Pancreas (tissue), 10 donors: ENCODE data around the gene NLRX1. TPM values are rescaled to one million over a fixed set of nuclear protein-coding genes. Genes with fewer than 3 reads are reported as not detected.

Experiments used
- ATAC-seq, 4 donors: fragments of 200-7000 bp; cut with Tn5 transposase; one replicate each; pipeline versions ENCODE4 v1.8.0 to v1.9.1; 2020; ENCODE audit warnings: mild to moderate bottlenecking in 4 of 4, moderate library complexity in 4 of 4
- DNase-seq, 6 donors: peaks; one replicate each; pipeline ENCODE4 v3.0.0-alpha.2; 2020
- FAIRE-seq: peaks from 2 replicates; lab custom pipeline; 2012; peaks lifted over from hg19 to GRCh38; lab: Jason Lieb, UNC
- H3K27ac ChIP-seq, 4 donors: fragments of 200-600 bp; sonication (generic); 1 replicate in 3 of 4; 2 replicates in 1 of 4; pipeline versions ENCODE4 v1.5.0 to v1.8.0; 2020
- H3K27me3 ChIP-seq, 4 donors: fragments of 200-600 bp; one replicate each; pipeline ENCODE4 v1.8.0; 2021
- H3K36me3 ChIP-seq, 3 donors: fragments of 200-600 bp; sonication (generic) in 1 of 3; one replicate each; pipeline versions ENCODE4 v1.5.0 to v1.8.0; 2020 to 2021
- H3K4me1 ChIP-seq, 3 donors: fragments of 200-600 bp; one replicate each; pipeline ENCODE4 v1.8.0; 2021
- H3K4me3 ChIP-seq, 4 donors: fragments of 200-600 bp; sonication (generic) in 2 of 4; one replicate each; pipeline versions ENCODE4 v1.5.0 to v1.8.0; 2020 to 2021
- H3K9me3 ChIP-seq, 4 donors: fragments of 200-600 bp; one replicate each; pipeline ENCODE4 v1.8.0; 2021
- CTCF ChIP-seq, 4 donors: fragments of 200-600 bp; sonication (generic) in 3 of 4; IDR thresholded peaks; one replicate each; pipeline versions ENCODE4 v1.5.0 to v1.8.0; 2021; ENCODE audit warnings: antibody characterized with exemption in 4 of 4
- WGBS, 2 donors: extraction: QIAGEN DNeasy Blood & Tissue Kit; methylation state at CpG; one replicate each; pipeline ENCODE4 v1.1.7; 2013; 5-methylcytosine and 5-hydroxymethylcytosine counted together
- intact Hi-C, 3 donors: fragments of 100-400 bp; cut with DNase I; formaldehyde crosslinking; loops; one replicate each; pipeline versions ENCODE4 v1.11.1 to v1.14.2; 2022
- polyA plus RNA-seq, 2 donors: library from polyadenylated mRNA; stranded (reverse); fragments of 200-250 nt; gene quantifications; one replicate each; pipeline ENCODE4 v1.2.3, GENCODE V29; 2013
- total RNA-seq, 6 donors: library from RNA; stranded (reverse); fragmentation: NEBNext Ultra II Directional in 4 of 6; extraction: Animal tissue kit (Norgen Biotek cat#: 25700) in 4 of 6; gene quantifications; one replicate each; pipeline versions ENCODE4 v1.2.1 to v1.2.4, GENCODE V29; 2021 to 2023
- donor health status: healthy with polysubstance abuse.
- donor health status: DM: no; HTN: no; CAD: no; lungs with moderate emphysema.
- donor health status: DM: no; HTN: no; CAD: no.
- donor health status: control.
- donor health status: control.
- donor health status: Bipolar disorder and iron deficiency.
- donor health status: DM: yes; HTN: yes; CAD: no.
- donor health status: DM: no; HTN: no; CAD: no.
- donor health status: DM: no; HTN: no; CAD: no.
- donor health status: DM: yes; HTN: yes; CAD: no.

NLRX1 gene
- total and polyA plus RNA-seq, 8 donors: 6.5 to 12.6 (median 7.5) TPM

- ATAC-seq (no peak), FAIRE-seq (no peak), DNase-seq (no peak)
- no peaks in the 10 kb centered on the region for H3K27me3 ChIP-seq
- no peaks in the 10 kb centered on the region for H3K4me1 ChIP-seq
- H3K36me3 ChIP-seq: no peaks in the 10 kb centered on the region
- 71 to 83% methylated on average over 21 of the region's 21 CpGs for WGBS, 2 donors
- intact Hi-C loops: no loop called here
- no peak overlapping the region for H3K4me3 ChIP-seq
- H3K9me3 ChIP-seq: no peaks in the 10 kb centered on the region
- TF ChIP-seq CTCF (IDR thresholded peaks at IDR 0.05): no peak
- no peak overlapping the region for H3K27ac ChIP-seq
These were observed 18.8 kb downstream of the NLRX1 start for GRCh38 chr11:119187123-119187892.

GRCh38 chr11:119188067-119188466, 19.5 kb downstream of the NLRX1 start:
- no peak for DNase-seq
- Histone ChIP-seq H3K27me3 (no peaks in the 10 kb centered on the region), H3K4me3 (no peak overlapping the region), H3K36me3 (no peaks in the 10 kb centered on the region), H3K9me3 (no peaks in the 10 kb centered on the region), H3K4me1 (no peaks in the 10 kb centered on the region), H3K27ac (no peak overlapping the region)
- 77 to 89% methylated on average over 11 of the region's 11 CpGs for WGBS, 2 donors
- intact Hi-C loops: no loop called here
- no peak for FAIRE-seq
- ATAC-seq: no peak
- TF ChIP-seq CTCF (IDR thresholded peaks at IDR 0.05): no peak

GRCh38 chr11:119188887-119189286, 20.4 kb downstream of the NLRX1 start:
- Histone ChIP-seq H3K4me1 (no peaks in the 10 kb centered on the region), H3K4me3 (no peak overlapping the region), H3K27ac (no peak overlapping the region), H3K36me3 (no peaks in the 10 kb centered on the region), H3K27me3 (no peaks in the 10 kb centered on the region), H3K9me3 (no peaks in the 10 kb centered on the region)
- FAIRE-seq (no peak), DNase-seq (no peak), ATAC-seq (no peak)
- no peak for TF ChIP-seq CTCF (IDR thresholded peaks at IDR 0.05)
- intact Hi-C loops: no loop called here
- 81 to 82% methylated on average over 8 of the region's 8 CpGs for WGBS, 2 donors

- no peaks in the 10 kb centered on the region for H3K36me3 ChIP-seq
- FAIRE-seq: no peak
- intact Hi-C loops: no loop called here
These were observed 20.9 kb downstream of the NLRX1 start for GRCh38 chr11:119189393-119189792.

More at GRCh38 chr11:119189393-119189792, 20.9 kb downstream of the NLRX1 start:
- TF ChIP-seq CTCF (IDR thresholded peaks at IDR 0.05): no peak
- ATAC-seq (no peak), DNase-seq (no peak)
- Histone ChIP-seq H3K27ac (no peak overlapping the region), H3K4me1 (no peaks in the 10 kb centered on the region), H3K9me3 (no peaks in the 10 kb centered on the region), H3K27me3 (no peaks in the 10 kb centered on the region), H3K4me3 (no peak overlapping the region)
- 76 to 80% methylated on average over 4 of the region's 4 CpGs for WGBS, 2 donors
